Lung (tissue), 12 donors: Measurements from ENCODE around the gene GAS6. TPM values are rescaled to one million over a fixed set of nuclear protein-coding genes. Genes with fewer than 3 reads are reported as not detected.
A peak's percentile ranks its signal among the peaks of the same experiment; 100 is the strongest.

ENCODE experiments used
- ATAC-seq: fragments of 200-7000 bp; cut with Tn5 transposase; one replicate; pipeline ENCODE4 v1.9.1; 2020; ENCODE audit warnings: moderate number of reproducible peaks; ENCODE audit not compliant: insufficient read depth, low FRiP score
- DNase-seq, 3 donors: peaks; one replicate each; pipeline ENCODE4 v3.0.0-alpha.2; 2013 to 2017
- H3K27ac ChIP-seq, 2 donors: one replicate each; pipeline ENCODE4 v1.5.1; 2013; ENCODE audit warnings: mild to moderate bottlenecking in 2 of 2, moderate library complexity in 2 of 2, control low read depth in 1 of 2, inconsistent platforms in 1 of 2, low read depth in 1 of 2, low read length in 1 of 2
- H3K27me3 ChIP-seq, 3 donors: one replicate each; pipeline ENCODE4 v1.5.1; 2013; ENCODE audit warnings: low read length in 2 of 3; ENCODE audit not compliant: control insufficient read depth in 3 of 3, insufficient read depth in 3 of 3
- H3K36me3 ChIP-seq, 4 donors: one replicate each; pipeline ENCODE4 v1.5.1; 2013; ENCODE audit warnings: low read length in 4 of 4, mild to moderate bottlenecking in 1 of 4, moderate library complexity in 1 of 4; ENCODE audit not compliant: control insufficient read depth in 4 of 4, insufficient read depth in 4 of 4
- H3K4me1 ChIP-seq, 5 donors: one replicate each; pipeline ENCODE4 v1.5.1; 2013; ENCODE audit warnings: low read length in 5 of 5, mild to moderate bottlenecking in 2 of 5, moderate library complexity in 1 of 5; ENCODE audit not compliant: control insufficient read depth in 5 of 5, insufficient read depth in 5 of 5
- H3K4me3 ChIP-seq: one replicate; pipeline ENCODE4 v1.5.1; 2013; ENCODE audit warnings: mild to moderate bottlenecking, control low read depth, moderate library complexity
- H3K9ac ChIP-seq, 2 donors: one replicate each; pipeline ENCODE4 v1.5.1; 2013; ENCODE audit warnings: low read length in 2 of 2, control low read depth in 1 of 2; ENCODE audit not compliant: insufficient read depth in 1 of 2
- H3K9me3 ChIP-seq, 4 donors: one replicate each; pipeline ENCODE4 v1.5.1; 2013; ENCODE audit warnings: low read length in 3 of 4, mild to moderate bottlenecking in 1 of 4, moderate library complexity in 1 of 4; ENCODE audit not compliant: control insufficient read depth in 4 of 4, insufficient read depth in 3 of 4
- WGBS, 2 donors: extraction: QIAGEN DNeasy Blood & Tissue Kit; methylation state at CpG; one replicate each; pipeline ENCODE4 v1.1.7; 2013; 5-methylcytosine and 5-hydroxymethylcytosine counted together
- polyA plus RNA-seq, 2 donors: library from polyadenylated mRNA; stranded (reverse); fragments of 200-250 nt; gene quantifications; one replicate each; pipeline ENCODE4 v1.2.1, GENCODE V29; 2013
- total RNA-seq, 2 donors: library from RNA; depleted of rRNA in 1 of 2; stranded (reverse); fragments of >200 nt in 1 of 2; gene quantifications; one replicate each; pipeline ENCODE4 v1.2.1, GENCODE V29; 2014 to 2021
- TF ChIP-seq, protein P1 (sequence below): IDR thresholded peaks from 2 replicates; pipeline ENCODE4 v1.5.1; 2012; ENCODE audit warnings: mild to moderate bottlenecking; ENCODE audit errors: control extremely low read depth, extremely low read depth
- donor health status: control.
- donor health status: control.
- donor health status: Bipolar disorder and iron deficiency.
- donor health status: healthy.
- donor health status: DM: yes; HTN: yes; CAD: no.

The GAS6 gene
- total and polyA plus RNA-seq, 4 donors = 61.8 to 107 (median 76.1) TPM

DNA sequence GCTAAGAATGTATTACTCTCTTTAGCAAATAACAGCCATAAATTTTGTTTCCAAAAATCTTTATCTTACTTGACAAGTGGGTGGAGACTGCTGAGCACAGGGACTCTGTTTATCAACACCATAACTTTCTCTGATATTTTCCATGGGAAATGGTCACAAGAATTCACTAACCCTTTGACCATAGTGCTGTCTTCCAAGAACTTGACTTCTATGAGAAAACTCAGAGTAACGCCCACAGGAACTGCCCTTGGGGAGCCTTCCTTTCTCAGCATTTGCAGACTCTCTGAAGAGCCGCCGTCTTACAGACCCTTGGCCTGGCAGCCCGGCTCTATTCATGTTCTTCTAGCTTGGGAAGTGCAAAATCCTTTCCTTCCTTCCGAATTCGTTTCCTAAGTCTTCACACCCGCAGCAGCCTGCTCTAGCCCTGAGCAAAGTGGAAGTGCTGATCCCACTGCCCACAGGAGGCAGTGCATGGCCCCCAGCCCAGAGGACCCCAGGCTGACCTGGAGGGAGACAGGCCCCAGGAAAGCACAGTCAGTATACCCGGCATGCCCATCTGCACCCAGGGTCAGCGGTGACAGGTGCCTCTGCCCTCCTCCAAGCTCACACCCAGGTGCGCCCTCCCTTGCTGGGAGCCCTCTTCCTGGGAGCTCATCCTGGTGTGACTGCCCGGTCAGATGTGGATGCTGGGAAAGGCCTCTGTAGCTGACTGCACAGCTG lies 10.2 kb downstream of the GAS6 start:
- Histone ChIP-seq H3K27me3 (no peaks in the 10 kb centered on the region), H3K4me1 (peaks cover 0 to 20% (median 8%) of the 10 kb centered on the region in 5 donors), H3K9me3 (peaks cover 0 to 1% (median 0%) of the 10 kb centered on the region in 4 donors), H3K27ac (peak overlapping the region in 1 of 2 donors; percentile 49), H3K36me3 (peaks cover 0 to under 1% (median 0%) of the 10 kb centered on the region in 4 donors), H3K4me3 (no peak overlapping the region), H3K9ac (no peak overlapping the region)
- TF ChIP-seq, protein P1, sequence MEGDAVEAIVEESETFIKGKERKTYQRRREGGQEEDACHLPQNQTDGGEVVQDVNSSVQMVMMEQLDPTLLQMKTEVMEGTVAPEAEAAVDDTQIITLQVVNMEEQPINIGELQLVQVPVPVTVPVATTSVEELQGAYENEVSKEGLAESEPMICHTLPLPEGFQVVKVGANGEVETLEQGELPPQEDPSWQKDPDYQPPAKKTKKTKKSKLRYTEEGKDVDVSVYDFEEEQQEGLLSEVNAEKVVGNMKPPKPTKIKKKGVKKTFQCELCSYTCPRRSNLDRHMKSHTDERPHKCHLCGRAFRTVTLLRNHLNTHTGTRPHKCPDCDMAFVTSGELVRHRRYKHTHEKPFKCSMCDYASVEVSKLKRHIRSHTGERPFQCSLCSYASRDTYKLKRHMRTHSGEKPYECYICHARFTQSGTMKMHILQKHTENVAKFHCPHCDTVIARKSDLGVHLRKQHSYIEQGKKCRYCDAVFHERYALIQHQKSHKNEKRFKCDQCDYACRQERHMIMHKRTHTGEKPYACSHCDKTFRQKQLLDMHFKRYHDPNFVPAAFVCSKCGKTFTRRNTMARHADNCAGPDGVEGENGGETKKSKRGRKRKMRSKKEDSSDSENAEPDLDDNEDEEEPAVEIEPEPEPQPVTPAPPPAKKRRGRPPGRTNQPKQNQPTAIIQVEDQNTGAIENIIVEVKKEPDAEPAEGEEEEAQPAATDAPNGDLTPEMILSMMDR = no peak
- 52% methylated on average over 11 of the region's 11 CpGs for WGBS, 2 donors
- ATAC-seq (no peak), DNase-seq (peak in 2 of 3 donors; percentile 53 to 66)

- DNase-seq (no peak), ATAC-seq (no peak)
- 86 to 88% methylated on average over 22 of the region's 22 CpGs for WGBS, 2 donors
- H3K27ac ChIP-seq = no peak overlapping the region
- no peaks in the 10 kb centered on the region for H3K36me3 ChIP-seq
- H3K4me1 ChIP-seq = peaks cover 0 to 20% (median 12%) of the 10 kb centered on the region in 5 donors
- TF ChIP-seq, protein P1 = no peak
- no peaks in the 10 kb centered on the region for H3K27me3 ChIP-seq
- no peak overlapping the region for H3K9ac ChIP-seq
- H3K4me3 ChIP-seq = no peak overlapping the region
- no peaks in the 10 kb centered on the region for H3K9me3 ChIP-seq
Observed at GRCh38 chr13:113852536-113853517, 11.0 kb downstream of the GAS6 start.

GRCh38 chr13:113851826-113852535 lies 11.9 kb downstream of the GAS6 start:
- ATAC-seq (no peak), DNase-seq (no peak)
- TF ChIP-seq, protein P1 = no peak
- 85 to 86% methylated on average over 23 of the region's 23 CpGs for WGBS, 2 donors
- Histone ChIP-seq H3K4me3 (no peak overlapping the region), H3K9ac (no peak overlapping the region), H3K36me3 (no peaks in the 10 kb centered on the region), H3K27me3 (no peaks in the 10 kb centered on the region), H3K4me1 (peaks cover 0 to 20% (median 12%) of the 10 kb centered on the region in 5 donors), H3K27ac (no peak overlapping the region), H3K9me3 (no peaks in the 10 kb centered on the region)
